ENCODE results near the gene TNS2.

The TNS2 gene

GRCh38 chr12:53113136-53113705, 63.4 kb downstream of the TNS2 start:
- no peak for DNase-seq (ENCODE audit: low spot score)

- no peak for DNase-seq (ENCODE audit: low spot score)
Measured at GRCh38 chr12:53113951-53114350, 64.1 kb downstream of the TNS2 start.
